ENCODE measurements around the gene PNMA6A.

DNA sequence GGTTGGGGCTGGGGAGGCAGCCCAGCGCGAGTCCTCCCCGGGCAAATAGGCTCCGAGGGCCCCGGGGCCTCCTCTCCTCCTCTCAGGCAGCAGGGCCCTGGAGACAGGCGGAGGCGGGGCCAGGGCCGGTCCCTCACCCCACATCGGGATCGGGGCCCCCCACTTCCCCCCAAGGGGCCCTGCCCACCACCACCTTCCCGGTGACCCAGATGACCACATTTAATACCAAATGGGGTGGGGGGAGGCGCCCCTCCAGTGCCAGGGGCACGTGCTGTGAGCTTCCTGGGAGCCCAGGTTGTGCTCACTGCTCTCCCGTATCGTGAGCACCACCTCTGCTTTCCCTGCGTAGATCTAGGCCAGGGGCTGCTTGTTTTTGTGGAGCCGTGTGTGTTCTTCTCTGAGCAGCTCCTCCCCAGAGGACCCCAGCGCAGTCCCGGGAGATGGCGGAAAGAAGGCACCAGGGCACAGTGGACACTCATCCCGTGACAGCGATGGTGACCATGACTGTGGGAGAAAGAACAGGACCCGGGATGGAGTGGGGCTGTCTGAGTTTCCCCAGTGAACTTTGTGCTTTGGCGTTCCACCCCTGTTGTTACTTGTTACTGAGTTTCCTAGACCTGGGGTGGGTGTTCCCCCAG lies 2.1 kb downstream of the PNMA6A start:
- TF ChIP-seq, protein P1, sequence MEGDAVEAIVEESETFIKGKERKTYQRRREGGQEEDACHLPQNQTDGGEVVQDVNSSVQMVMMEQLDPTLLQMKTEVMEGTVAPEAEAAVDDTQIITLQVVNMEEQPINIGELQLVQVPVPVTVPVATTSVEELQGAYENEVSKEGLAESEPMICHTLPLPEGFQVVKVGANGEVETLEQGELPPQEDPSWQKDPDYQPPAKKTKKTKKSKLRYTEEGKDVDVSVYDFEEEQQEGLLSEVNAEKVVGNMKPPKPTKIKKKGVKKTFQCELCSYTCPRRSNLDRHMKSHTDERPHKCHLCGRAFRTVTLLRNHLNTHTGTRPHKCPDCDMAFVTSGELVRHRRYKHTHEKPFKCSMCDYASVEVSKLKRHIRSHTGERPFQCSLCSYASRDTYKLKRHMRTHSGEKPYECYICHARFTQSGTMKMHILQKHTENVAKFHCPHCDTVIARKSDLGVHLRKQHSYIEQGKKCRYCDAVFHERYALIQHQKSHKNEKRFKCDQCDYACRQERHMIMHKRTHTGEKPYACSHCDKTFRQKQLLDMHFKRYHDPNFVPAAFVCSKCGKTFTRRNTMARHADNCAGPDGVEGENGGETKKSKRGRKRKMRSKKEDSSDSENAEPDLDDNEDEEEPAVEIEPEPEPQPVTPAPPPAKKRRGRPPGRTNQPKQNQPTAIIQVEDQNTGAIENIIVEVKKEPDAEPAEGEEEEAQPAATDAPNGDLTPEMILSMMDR (IDR thresholded peaks at IDR 0.05; ENCODE audit: low read length): no peak
- TF ChIP-seq EZH2phosphoT487 (IDR thresholded peaks at IDR 0.05; ENCODE audit: low read length): no peak
- TF ChIP-seq EZH2 (optimal IDR thresholded peaks at IDR 0.05; ENCODE audit: low read depth, low read length): no peak

All from MM.1S (cell line).